SK-N-SH (cell line): Measurements from ENCODE around the gene KLHL40. TPM values are rescaled to one million over a fixed set of nuclear protein-coding genes. Genes with fewer than 3 reads are reported as not detected.
A peak's percentile ranks its signal among the peaks of the same experiment; 100 is the strongest.

Source experiments
- CTCF ChIA-PET: fragments of 300-600, 350-600 bp; formaldehyde crosslinking; extraction: SDS; loops from one replicate; lab custom pipeline; 2021; lab: Yijun Ruan, JAX
- POLR2A ChIA-PET: fragments of 350-600 bp; sonication (Branson Sonifier 250); formaldehyde crosslinking; extraction: SDS; loops from one replicate; lab custom pipeline; 2020; ENCODE audit warnings: antibody characterized with exemption, inconsistent platforms; lab: Yijun Ruan, JAX
- DNase-seq: peaks from one replicate; pipeline ENCODE4 v3.0.0; 2012
- H2AFZ ChIP-seq: fragments of 200-600 bp; sonication (generic); 2 replicates; pipeline ENCODE4 v1.8.1; 2016; ENCODE audit warnings: antibody characterized with exemption, mild to moderate bottlenecking, low read depth
- H3F3A ChIP-seq: fragments of 200-600 bp; sonication (generic); replicated peaks from 2 replicates; pipeline ENCODE3; 2016; ENCODE audit warnings: antibody characterized with exemption, mild to moderate bottlenecking; ENCODE audit not compliant: insufficient read depth
- H3K27ac ChIP-seq, 2 experiments: fragments of 200-500 bp in 1 of 2; fragments of 200-600 bp in 1 of 2; sonication (Bioruptor generic) in 1 of 2; sonication (generic), shearing (Covaris generic) in 1 of 2; 2 replicates each; pipeline versions ENCODE4 v1.5.1 to v1.6.1; 2014 to 2016; ENCODE audit warnings: low read depth in 2 of 2, inconsistent platforms in 1 of 2, low read length in 1 of 2, mild to moderate bottlenecking in 1 of 2, mixed read lengths in 1 of 2
- H3K27me3 ChIP-seq: fragments of 200-600 bp; sonication (generic), shearing (Covaris generic); 2 replicates; pipeline ENCODE4 v1.6.1; 2016; ENCODE audit warnings: mixed run types; ENCODE audit not compliant: insufficient read depth
- H3K36me3 ChIP-seq, 2 experiments: fragments of 200-500 bp in 1 of 2; fragments of 200-600 bp in 1 of 2; sonication (Bioruptor generic) in 1 of 2; sonication (generic) in 1 of 2; replicated peaks in 1 of 2; 2 replicates each; pipeline versions ENCODE3 to v1.5.1; 2014 to 2016; ENCODE audit warnings: low read length in 1 of 2, mild to moderate bottlenecking in 1 of 2; ENCODE audit not compliant: insufficient read depth in 2 of 2, control insufficient read depth in 1 of 2
- H3K4me1 ChIP-seq, 2 experiments: fragments of 200-500 bp in 1 of 2; fragments of 200-600 bp in 1 of 2; sonication (Bioruptor generic) in 1 of 2; sonication (generic), shearing (Covaris generic) in 1 of 2; 2 replicates each; pipeline versions ENCODE4 v1.5.1 to v1.6.1; 2014 to 2016; ENCODE audit warnings: low read depth in 1 of 2, low read length in 1 of 2, mixed run types in 1 of 2; ENCODE audit not compliant: insufficient read depth in 2 of 2, control insufficient read depth in 1 of 2
- H3K4me2 ChIP-seq: fragments of 200-600 bp; sonication (generic), shearing (Covaris generic); 2 replicates; pipeline ENCODE4 v1.6.1; 2017; ENCODE audit warnings: mixed run types
- H3K4me3 ChIP-seq, 2 experiments: fragments of 200-500 bp in 1 of 2; fragments of 200-600 bp in 1 of 2; sonication (Bioruptor generic) in 1 of 2; sonication (generic), shearing (Covaris generic) in 1 of 2; 2 replicates each; pipeline versions ENCODE4 v1.5.1 to v1.8.1; 2014 to 2016; ENCODE audit warnings: low read depth in 2 of 2, inconsistent platforms in 1 of 2, low read length in 1 of 2, mild to moderate bottlenecking in 1 of 2, mixed read lengths in 1 of 2, moderate library complexity in 1 of 2
- H3K79me2 ChIP-seq: fragments of 200-600 bp; sonication (generic); 2 replicates; pipeline ENCODE4 v1.8.1; 2017; ENCODE audit warnings: mild to moderate bottlenecking; ENCODE audit not compliant: insufficient read depth
- H3K9ac ChIP-seq: fragments of 200-600 bp; sonication (generic); 2 replicates; pipeline ENCODE4 v1.6.1; 2017; ENCODE audit warnings: mixed run types
- H3K9me2 ChIP-seq: fragments of 200-600 bp; sonication (generic); 2 replicates; pipeline ENCODE4 v1.6.1; 2017; ENCODE audit warnings: mixed run types
- H3K9me3 ChIP-seq: fragments of 200-600 bp; sonication (generic); 2 replicates; pipeline ENCODE4 v1.6.1; 2017; ENCODE audit warnings: mixed run types, mild to moderate bottlenecking, moderate library complexity
- H4K20me1 ChIP-seq: fragments of 200-600 bp; sonication (generic); 2 replicates; pipeline ENCODE4 v1.6.1; 2017; ENCODE audit warnings: mild to moderate bottlenecking, mixed run types; ENCODE audit not compliant: insufficient read depth
- FOXJ3 ChIP-seq: sonication (generic); formaldehyde crosslinking; IDR thresholded peaks from 2 replicates; pipeline ENCODE4 v1.5.1; 2020; ENCODE audit warnings: mild to moderate bottlenecking, missing genetic modification reagents
- FOXM1 ChIP-seq: IDR thresholded peaks from 2 replicates; pipeline ENCODE4 v1.4.0; 2012; ENCODE audit warnings: low read depth, mild to moderate bottlenecking
- JUND ChIP-seq: IDR thresholded peaks from 2 replicates; pipeline ENCODE4 v1.4.0; 2012
- MEF2A ChIP-seq: IDR thresholded peaks from 2 replicates; pipeline ENCODE4 v1.4.0; 2012; ENCODE audit warnings: low read depth, borderline replicate concordance
- MXI1 ChIP-seq: IDR thresholded peaks from 2 replicates; pipeline ENCODE4 v1.6.1; 2012; ENCODE audit warnings: mild to moderate bottlenecking, low read depth, low read length, improper control_type of control experiment
- NFIC ChIP-seq: IDR thresholded peaks from 2 replicates; pipeline ENCODE4 v1.4.0; 2012; ENCODE audit warnings: borderline replicate concordance
- RAD21 ChIP-seq: IDR thresholded peaks from 2 replicates; pipeline ENCODE4 v1.6.1; 2012; ENCODE audit warnings: mild to moderate bottlenecking, low read length
- RCOR1 ChIP-seq: fragments of 150-350 bp; IDR thresholded peaks from 2 replicates; pipeline ENCODE4 v1.6.1; 2017; ENCODE audit warnings: antibody characterized with exemption, low read length
- RFX5 ChIP-seq: IDR thresholded peaks from 2 replicates; pipeline ENCODE4 v1.6.1; 2012; ENCODE audit warnings: mild to moderate bottlenecking, improper control_type of control experiment, low read length
- RXRA ChIP-seq: IDR thresholded peaks from 2 replicates; pipeline ENCODE4 v1.4.0; 2012; ENCODE audit warnings: low read depth, mild to moderate bottlenecking, borderline replicate concordance
- SMC3 ChIP-seq: IDR thresholded peaks from 2 replicates; pipeline ENCODE4 v1.6.1; 2012; ENCODE audit warnings: low read depth, low read length, improper control_type of control experiment
- TAF1 ChIP-seq: IDR thresholded peaks from 2 replicates; pipeline ENCODE4 v1.6.1; 2012; ENCODE audit warnings: low read depth, mild to moderate bottlenecking, low read length, moderate library complexity, borderline replicate concordance
- TEAD4 ChIP-seq: IDR thresholded peaks from 2 replicates; pipeline ENCODE4 v1.4.0; 2012; ENCODE audit warnings: mild to moderate bottlenecking, borderline replicate concordance; ENCODE audit not compliant: insufficient read depth
- WGBS: methylation state at CpG from one replicate; pipeline ENCODE4 v1.1.6; 2017; ENCODE audit warnings: low lambda C conversion rate; 5-methylcytosine and 5-hydroxymethylcytosine counted together
- polyA plus RNA-seq, 3 experiments: library from polyadenylated mRNA; depleted of rRNA; stranded (reverse); fragments of >200 nt; gene quantifications; 2 replicates each; pipeline ENCODE4 v1.2.3, GENCODE V29; 2012
- TF ChIP-seq, protein P1 (sequence below): fragments of 150-350 bp; IDR thresholded peaks from 2 replicates; pipeline ENCODE4 v1.6.1; 2017; ENCODE audit warnings: antibody characterized with exemption, low read length, low read depth, borderline replicate concordance
- TF ChIP-seq, protein P2 (sequence below): fragments of 150-350 bp; IDR thresholded peaks from 2 replicates; pipeline ENCODE4 v1.6.1; 2016; ENCODE audit warnings: mild to moderate bottlenecking, low read depth, low read length
- TF ChIP-seq, protein P3 (sequence below): IDR thresholded peaks from 2 replicates; pipeline ENCODE4 v1.4.0; 2012; ENCODE audit warnings: low read depth, borderline replicate concordance
- TF ChIP-seq, protein P4 (sequence below): IDR thresholded peaks from 2 replicates; pipeline ENCODE4 v1.6.1; 2012; ENCODE audit warnings: mild to moderate bottlenecking, low read depth, low read length, moderate library complexity

The KLHL40 gene
- polyA plus RNA-seq, 1 of the 3 experiments (the other 2 are of a cell fraction) = not detected

DNA sequence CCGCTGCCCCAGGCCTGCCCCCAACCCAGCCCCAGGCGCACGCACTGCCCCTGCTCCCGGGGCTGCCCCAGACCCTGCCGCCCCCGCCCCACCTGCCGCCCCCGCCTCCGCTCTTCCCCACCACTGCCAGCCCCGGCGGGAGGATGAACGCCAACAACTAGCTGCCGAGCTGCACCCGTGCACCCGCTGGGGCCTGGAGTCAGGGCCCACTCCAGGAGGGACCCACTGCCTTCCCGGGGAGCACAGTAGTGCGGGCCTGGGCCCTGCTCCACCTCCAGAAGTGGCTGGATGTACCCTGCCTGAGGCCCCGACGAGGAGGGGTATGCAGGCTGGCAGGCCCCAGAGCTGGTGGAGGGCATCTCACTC lies 20.9 kb upstream of the KLHL40 start:
- no peaks in the 10 kb centered on the region for H3K9me3 ChIP-seq
- TF ChIP-seq SMC3 = no peak
- no peak for TF ChIP-seq FOXM1
- TF ChIP-seq NFIC = no peak
- TF ChIP-seq MEF2A = no peak
- TF ChIP-seq TEAD4 = no peak
- TF ChIP-seq, protein P1, sequence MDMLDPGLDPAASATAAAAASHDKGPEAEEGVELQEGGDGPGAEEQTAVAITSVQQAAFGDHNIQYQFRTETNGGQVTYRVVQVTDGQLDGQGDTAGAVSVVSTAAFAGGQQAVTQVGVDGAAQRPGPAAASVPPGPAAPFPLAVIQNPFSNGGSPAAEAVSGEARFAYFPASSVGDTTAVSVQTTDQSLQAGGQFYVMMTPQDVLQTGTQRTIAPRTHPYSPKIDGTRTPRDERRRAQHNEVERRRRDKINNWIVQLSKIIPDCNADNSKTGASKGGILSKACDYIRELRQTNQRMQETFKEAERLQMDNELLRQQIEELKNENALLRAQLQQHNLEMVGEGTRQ = no peak
- no peak for TF ChIP-seq RAD21
- TF ChIP-seq RFX5 = no peak
- no peak overlapping the region for H2AFZ ChIP-seq
- H3K27me3 ChIP-seq = no peaks in the 10 kb centered on the region
- no peaks in the 10 kb centered on the region for H4K20me1 ChIP-seq
- H3F3A ChIP-seq = no peaks in the 10 kb centered on the region
- POLR2A ChIA-PET = interaction anchor here (0.6 kb wide), 1 partner anchor 121 kb away, joined by 3 read pairs; no protein-coding TSS in a partner anchor
- H3K79me2 ChIP-seq = no peaks in the 10 kb centered on the region
- no peak overlapping the region for H3K27ac ChIP-seq
- WGBS = 96% methylated on average over 18 of the region's 19 CpGs
- peaks cover 0 to 16% of the 10 kb centered on the region in 2 experiments for H3K36me3 ChIP-seq
- DNase-seq = peak; percentile 25
- H3K9ac ChIP-seq = no peak overlapping the region
- no peaks in the 10 kb centered on the region for H3K9me2 ChIP-seq
- CTCF ChIA-PET = interaction anchor here (1.3 kb wide), 1 partner anchor 83 kb away, joined by 4 read pairs; no protein-coding TSS in a partner anchor
- H3K4me3 ChIP-seq = no peak overlapping the region
- H3K4me2 ChIP-seq = no peak overlapping the region
- peaks cover 0 to 14% of the 10 kb centered on the region in 2 experiments; a peak in 1 of 4 replicates for H3K4me1 ChIP-seq

DNA sequence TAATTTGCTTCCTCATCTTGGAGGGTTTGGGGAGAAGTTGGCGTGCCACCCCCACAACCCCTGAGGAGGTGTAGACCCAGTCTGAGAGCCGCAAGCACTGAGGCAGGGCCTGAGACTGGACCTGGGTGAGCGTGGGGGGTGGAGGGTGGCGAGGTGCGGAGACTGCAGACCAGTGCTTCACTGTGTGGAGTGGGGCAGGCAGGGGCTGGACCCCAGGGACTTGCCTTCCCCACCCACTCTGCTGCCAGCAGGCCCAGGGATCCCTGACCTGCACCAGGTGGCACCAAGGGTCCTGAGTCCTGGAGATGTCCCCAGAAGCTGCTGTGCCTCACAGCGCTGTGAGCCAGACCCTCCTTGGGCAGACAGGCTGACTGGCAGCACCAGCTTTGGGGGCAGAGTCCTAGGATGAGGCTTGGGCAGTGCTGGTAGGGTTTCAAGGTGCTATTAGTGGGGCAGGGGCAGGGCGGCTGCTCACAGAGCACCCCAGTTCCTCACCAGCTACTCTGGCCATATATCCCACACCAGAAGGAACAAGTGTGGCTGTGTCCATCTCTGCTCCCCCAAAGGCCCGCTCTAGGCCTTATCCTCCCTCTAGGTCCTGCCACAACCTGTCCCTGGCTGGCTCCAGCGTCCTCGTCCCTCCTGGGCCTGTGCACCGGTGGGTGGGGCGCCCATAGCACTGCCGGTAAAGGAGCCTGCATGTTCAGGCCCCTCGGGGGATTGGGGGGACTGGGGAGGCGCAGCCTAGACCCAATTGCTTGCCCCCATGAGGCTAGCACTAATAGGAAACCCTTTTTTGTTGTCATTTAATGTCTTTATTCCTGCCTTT lies 20.1 kb upstream of the KLHL40 start:
- 95% methylated on average over 3 of the region's 15 CpGs for WGBS
- no peak overlapping the region for H3K9ac ChIP-seq
- H3K9me2 ChIP-seq = no peaks in the 10 kb centered on the region
- H3K79me2 ChIP-seq = no peaks in the 10 kb centered on the region
- no peaks in the 10 kb centered on the region for H4K20me1 ChIP-seq
- peak; percentile 27 for DNase-seq
- no peak overlapping the region for H2AFZ ChIP-seq
- H3K9me3 ChIP-seq = no peaks in the 10 kb centered on the region
- H3K27me3 ChIP-seq = no peaks in the 10 kb centered on the region
- no peak overlapping the region for H3K27ac ChIP-seq
- no peak overlapping the region for H3K4me3 ChIP-seq
- ChIA-PET CTCF (interaction anchor here (0.7 to 1.6 kb wide), 4 partner anchors 79 to 115 kb away, joined by 3 to 4 read pairs (median 4); no protein-coding TSS in a partner anchor), POLR2A (interaction anchor here (1.1 kb wide), 1 partner anchor 83 kb away, joined by 3 read pairs; the partner anchor contains the start of gene SEC22C)
- H3K36me3 ChIP-seq = peaks cover 0 to 12% of the 10 kb centered on the region in 2 experiments
- no peak overlapping the region for H3K4me2 ChIP-seq
- H3F3A ChIP-seq = no peaks in the 10 kb centered on the region
- peaks cover 0 to 14% of the 10 kb centered on the region in 2 experiments; a peak in 1 of 4 replicates for H3K4me1 ChIP-seq
- TF ChIP-seq, protein P2, sequence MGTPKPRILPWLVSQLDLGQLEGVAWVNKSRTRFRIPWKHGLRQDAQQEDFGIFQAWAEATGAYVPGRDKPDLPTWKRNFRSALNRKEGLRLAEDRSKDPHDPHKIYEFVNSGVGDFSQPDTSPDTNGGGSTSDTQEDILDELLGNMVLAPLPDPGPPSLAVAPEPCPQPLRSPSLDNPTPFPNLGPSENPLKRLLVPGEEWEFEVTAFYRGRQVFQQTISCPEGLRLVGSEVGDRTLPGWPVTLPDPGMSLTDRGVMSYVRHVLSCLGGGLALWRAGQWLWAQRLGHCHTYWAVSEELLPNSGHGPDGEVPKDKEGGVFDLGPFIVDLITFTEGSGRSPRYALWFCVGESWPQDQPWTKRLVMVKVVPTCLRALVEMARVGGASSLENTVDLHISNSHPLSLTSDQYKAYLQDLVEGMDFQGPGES = no peak
- TF ChIP-seq, protein P3, sequence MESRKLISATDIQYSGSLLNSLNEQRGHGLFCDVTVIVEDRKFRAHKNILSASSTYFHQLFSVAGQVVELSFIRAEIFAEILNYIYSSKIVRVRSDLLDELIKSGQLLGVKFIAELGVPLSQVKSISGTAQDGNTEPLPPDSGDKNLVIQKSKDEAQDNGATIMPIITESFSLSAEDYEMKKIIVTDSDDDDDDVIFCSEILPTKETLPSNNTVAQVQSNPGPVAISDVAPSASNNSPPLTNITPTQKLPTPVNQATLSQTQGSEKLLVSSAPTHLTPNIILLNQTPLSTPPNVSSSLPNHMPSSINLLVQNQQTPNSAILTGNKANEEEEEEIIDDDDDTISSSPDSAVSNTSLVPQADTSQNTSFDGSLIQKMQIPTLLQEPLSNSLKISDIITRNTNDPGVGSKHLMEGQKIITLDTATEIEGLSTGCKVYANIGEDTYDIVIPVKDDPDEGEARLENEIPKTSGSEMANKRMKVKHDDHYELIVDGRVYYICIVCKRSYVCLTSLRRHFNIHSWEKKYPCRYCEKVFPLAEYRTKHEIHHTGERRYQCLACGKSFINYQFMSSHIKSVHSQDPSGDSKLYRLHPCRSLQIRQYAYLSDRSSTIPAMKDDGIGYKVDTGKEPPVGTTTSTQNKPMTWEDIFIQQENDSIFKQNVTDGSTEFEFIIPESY = no peak
- TF ChIP-seq JUND (no peak), TAF1 (no peak), FOXJ3 (CRISPR knock-in tag) (no peak), MXI1 (no peak), SMC3 (no peak), RXRA (no peak), RCOR1 (no peak), MEF2A (no peak), NFIC (no peak)
- TF ChIP-seq, protein P4, sequence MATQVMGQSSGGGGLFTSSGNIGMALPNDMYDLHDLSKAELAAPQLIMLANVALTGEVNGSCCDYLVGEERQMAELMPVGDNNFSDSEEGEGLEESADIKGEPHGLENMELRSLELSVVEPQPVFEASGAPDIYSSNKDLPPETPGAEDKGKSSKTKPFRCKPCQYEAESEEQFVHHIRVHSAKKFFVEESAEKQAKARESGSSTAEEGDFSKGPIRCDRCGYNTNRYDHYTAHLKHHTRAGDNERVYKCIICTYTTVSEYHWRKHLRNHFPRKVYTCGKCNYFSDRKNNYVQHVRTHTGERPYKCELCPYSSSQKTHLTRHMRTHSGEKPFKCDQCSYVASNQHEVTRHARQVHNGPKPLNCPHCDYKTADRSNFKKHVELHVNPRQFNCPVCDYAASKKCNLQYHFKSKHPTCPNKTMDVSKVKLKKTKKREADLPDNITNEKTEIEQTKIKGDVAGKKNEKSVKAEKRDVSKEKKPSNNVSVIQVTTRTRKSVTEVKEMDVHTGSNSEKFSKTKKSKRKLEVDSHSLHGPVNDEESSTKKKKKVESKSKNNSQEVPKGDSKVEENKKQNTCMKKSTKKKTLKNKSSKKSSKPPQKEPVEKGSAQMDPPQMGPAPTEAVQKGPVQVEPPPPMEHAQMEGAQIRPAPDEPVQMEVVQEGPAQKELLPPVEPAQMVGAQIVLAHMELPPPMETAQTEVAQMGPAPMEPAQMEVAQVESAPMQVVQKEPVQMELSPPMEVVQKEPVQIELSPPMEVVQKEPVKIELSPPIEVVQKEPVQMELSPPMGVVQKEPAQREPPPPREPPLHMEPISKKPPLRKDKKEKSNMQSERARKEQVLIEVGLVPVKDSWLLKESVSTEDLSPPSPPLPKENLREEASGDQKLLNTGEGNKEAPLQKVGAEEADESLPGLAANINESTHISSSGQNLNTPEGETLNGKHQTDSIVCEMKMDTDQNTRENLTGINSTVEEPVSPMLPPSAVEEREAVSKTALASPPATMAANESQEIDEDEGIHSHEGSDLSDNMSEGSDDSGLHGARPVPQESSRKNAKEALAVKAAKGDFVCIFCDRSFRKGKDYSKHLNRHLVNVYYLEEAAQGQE = no peak
